Right lobe of liver (tissue), 4 donors: ENCODE measurements around the gene DHRS9.

Experiments used
- POLR2A ChIP-seq: fragments of 450-650 bp; IDR thresholded peaks from one replicate; pipeline ENCODE4 v1.6.1; 2017; ENCODE audit warnings: antibody characterized with exemption, mild to moderate bottlenecking
- TF ChIP-seq, protein P1 (sequence below), 4 donors: fragments of 200-600 bp in 3 of 4; fragments of 450-650 bp in 1 of 4; IDR thresholded peaks; one replicate each; pipeline versions ENCODE4 v1.5.1 to v1.8.0; 2016 to 2022; ENCODE audit warnings: antibody characterized with exemption in 4 of 4, mild to moderate bottlenecking in 2 of 4
- donor health status: DM: no; HTN: no; CAD: no.
- donor health status: DM: no; HTN: no; CAD: no.
- donor health status: DM: no; HTN: yes; CAD: no.

DNA sequence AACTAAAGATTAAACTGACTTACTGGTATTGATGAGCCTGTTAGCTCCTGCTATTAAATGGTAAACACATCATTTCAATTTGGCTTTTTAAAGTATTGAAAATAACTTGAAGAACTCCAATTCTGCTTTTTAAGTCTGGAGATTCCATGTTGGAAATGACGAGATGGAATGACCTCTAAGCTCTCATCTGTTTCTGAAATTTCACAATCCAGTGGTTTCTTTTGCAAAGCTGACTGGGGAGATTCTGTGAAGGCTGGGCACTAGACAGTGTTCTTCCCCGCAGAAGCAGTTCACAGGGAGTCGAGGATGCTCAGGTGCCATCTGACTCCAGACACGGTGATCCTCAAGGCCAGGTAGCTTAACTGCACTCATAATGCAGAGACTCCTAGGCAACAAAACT, 44.7 kb downstream of the DHRS9 start:
- TF ChIP-seq, protein P1, sequence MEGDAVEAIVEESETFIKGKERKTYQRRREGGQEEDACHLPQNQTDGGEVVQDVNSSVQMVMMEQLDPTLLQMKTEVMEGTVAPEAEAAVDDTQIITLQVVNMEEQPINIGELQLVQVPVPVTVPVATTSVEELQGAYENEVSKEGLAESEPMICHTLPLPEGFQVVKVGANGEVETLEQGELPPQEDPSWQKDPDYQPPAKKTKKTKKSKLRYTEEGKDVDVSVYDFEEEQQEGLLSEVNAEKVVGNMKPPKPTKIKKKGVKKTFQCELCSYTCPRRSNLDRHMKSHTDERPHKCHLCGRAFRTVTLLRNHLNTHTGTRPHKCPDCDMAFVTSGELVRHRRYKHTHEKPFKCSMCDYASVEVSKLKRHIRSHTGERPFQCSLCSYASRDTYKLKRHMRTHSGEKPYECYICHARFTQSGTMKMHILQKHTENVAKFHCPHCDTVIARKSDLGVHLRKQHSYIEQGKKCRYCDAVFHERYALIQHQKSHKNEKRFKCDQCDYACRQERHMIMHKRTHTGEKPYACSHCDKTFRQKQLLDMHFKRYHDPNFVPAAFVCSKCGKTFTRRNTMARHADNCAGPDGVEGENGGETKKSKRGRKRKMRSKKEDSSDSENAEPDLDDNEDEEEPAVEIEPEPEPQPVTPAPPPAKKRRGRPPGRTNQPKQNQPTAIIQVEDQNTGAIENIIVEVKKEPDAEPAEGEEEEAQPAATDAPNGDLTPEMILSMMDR (IDR thresholded peaks at IDR 0.05) = no peak
- no peak for TF ChIP-seq POLR2A
